GM12874 (cell line): Measurements from ENCODE around the gene KRT80.

Experiments used
- TF ChIP-seq, protein P1 (sequence below): IDR thresholded peaks from 2 replicates; pipeline ENCODE4 v1.5.1; 2011; ENCODE audit warnings: low read depth, mild to moderate bottlenecking, control low read depth, low read length, moderate library complexity; ENCODE audit not compliant: insufficient read depth

KRT80 gene

DNA sequence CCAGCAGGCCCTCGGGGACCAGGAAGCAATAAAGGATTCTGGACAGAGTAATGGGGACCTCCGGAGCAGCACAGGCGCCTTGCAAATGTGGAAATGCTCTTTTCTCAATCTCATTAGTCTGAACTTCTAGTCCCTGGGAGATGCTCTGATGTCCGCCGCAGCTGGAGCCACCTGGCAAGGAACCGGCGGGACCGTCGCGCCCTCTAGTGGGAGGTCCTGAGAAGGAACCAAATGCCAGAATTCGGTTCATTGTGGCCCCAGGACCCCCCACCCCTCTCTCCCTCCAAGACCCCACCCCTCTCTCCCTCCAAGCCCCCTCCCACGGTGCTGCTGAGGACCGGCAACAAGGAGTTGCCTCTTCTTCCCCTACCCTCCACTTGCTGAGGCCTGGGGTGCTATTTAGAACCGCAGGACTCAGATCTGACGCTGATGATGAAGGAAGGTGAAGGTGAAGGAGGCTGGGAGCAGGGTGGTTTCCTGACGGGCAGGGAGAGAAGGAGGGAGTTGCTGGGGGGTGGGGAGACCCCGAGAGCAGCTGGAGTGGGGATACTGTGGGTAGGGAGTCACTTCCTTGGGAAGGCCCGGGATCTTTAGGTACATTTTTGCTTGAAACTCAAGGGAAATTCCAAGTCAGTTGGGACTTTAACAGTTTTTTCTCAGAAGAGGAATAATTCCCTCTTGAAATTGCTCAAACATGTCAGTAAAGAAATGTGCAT, 69.8 kb downstream of the KRT80 start:
- TF ChIP-seq, protein P1, sequence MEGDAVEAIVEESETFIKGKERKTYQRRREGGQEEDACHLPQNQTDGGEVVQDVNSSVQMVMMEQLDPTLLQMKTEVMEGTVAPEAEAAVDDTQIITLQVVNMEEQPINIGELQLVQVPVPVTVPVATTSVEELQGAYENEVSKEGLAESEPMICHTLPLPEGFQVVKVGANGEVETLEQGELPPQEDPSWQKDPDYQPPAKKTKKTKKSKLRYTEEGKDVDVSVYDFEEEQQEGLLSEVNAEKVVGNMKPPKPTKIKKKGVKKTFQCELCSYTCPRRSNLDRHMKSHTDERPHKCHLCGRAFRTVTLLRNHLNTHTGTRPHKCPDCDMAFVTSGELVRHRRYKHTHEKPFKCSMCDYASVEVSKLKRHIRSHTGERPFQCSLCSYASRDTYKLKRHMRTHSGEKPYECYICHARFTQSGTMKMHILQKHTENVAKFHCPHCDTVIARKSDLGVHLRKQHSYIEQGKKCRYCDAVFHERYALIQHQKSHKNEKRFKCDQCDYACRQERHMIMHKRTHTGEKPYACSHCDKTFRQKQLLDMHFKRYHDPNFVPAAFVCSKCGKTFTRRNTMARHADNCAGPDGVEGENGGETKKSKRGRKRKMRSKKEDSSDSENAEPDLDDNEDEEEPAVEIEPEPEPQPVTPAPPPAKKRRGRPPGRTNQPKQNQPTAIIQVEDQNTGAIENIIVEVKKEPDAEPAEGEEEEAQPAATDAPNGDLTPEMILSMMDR, result peak; percentile 83

DNA sequence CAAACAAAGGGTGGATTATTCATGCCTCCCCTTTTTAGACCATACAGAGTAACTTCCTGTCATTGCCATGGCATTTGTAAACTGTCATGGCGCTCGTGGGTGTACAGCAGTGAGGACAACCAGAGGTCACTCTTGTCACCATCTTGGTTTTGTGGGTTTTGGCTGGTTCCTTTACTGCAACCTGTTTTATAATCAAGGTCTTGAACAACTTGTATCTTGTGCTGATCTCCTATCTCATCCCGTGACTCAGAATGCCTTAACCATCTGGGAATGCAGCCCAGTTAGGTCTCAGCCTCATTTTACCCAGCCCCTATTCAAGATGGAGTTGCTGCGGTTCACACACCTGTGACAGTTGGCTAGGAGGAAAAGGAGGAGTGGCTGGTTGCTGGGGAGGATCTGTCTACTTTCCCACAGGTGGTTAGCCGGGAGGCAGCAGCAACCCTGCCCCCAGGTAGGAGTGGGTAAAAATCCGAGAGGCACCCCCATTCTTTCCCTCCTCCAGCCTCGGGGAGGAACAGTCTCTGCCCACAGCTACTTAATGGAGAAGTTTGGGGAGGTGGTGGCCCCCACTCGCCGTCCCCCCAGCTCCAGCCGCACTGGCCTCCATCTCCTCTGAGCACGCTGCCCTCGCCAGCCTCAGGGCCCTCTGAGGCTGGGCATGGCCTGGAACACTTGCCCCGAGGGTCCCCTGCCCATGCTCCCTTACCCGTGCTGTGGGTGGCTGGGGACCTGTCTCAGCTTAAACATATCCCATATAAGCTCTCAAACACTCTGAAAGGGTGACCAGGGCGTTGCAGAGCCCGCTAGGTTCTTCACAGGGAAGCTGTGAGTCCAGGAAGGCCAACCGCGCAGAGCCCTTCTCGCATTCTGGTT, 70.6 kb downstream of the KRT80 start:
- TF ChIP-seq, protein P1, result no peak

DNA sequence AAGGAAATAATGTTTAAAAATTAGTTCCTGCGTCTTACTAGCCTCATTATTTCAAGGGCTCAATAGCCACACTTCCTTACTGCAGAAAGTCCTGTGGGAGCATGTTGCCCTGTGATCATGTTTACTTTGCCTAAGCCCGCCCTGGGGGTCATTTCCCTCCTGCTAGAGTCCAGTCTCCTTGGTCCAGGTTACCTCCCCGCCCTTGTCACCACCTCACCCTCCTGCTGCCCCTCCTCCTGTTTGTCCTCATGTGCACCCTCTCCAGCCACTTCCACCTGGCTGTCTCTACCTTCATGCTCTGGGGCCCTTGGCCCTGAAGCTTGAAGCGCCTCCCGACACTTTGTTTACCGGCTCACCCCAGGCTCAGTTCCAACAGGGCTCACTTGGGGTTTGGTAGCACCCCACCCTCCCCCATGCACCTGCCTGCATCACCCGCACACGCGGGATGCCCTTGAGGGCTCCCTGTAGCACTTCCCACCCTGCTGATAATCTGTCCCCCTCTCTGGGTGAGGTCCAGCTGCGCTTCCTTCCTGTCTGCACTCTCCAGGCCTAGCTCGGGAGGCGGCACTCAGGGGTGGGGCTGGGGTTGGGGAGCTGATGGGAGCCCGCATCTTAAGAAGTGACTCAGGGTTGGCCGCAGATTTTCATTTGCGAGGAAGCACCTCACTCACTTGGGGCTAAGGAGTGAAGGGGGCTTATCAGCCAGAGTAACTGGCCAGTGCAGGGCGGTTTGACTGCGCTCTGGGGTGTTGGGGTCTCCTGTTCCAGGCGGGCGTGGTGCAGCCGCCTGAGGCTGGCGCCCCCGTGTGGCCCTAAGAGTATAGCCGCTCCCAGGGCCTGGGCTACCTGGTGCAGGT, 72.2 kb downstream of the KRT80 start:
- TF ChIP-seq, protein P1, result peak; percentile 93
